Testis (tissue), 3 donors: ENCODE results near the gene PLPP2. TPM values are rescaled to one million over a fixed set of nuclear protein-coding genes. Genes with fewer than 3 reads are reported as not detected.

Experiments used
- DNase-seq: peaks from one replicate; pipeline ENCODE4 v3.0.0-alpha.2; 2019
- H3K27ac ChIP-seq, 2 donors: fragments of 200-600 bp; sonication (generic); one replicate each; pipeline ENCODE4 v1.5.1; 2019
- H3K27me3 ChIP-seq: fragments of 200-600 bp; sonication (generic); one replicate; pipeline ENCODE4 v1.5.1; 2019
- H3K36me3 ChIP-seq: fragments of 200-600 bp; sonication (generic); one replicate; pipeline ENCODE4 v1.5.1; 2017; ENCODE audit warnings: low read depth; ENCODE audit errors: missing control alignments
- H3K4me1 ChIP-seq: fragments of 200-600 bp; sonication (generic); one replicate; pipeline ENCODE4 v1.5.1; 2019
- H3K4me3 ChIP-seq, 2 donors: fragments of 200-600 bp; sonication (generic); one replicate each; pipeline ENCODE4 v1.5.1; 2017 to 2019
- H3K9me3 ChIP-seq: fragments of 200-600 bp; sonication (generic); one replicate; pipeline ENCODE4 v1.5.1; 2017
- CTCF ChIP-seq, 3 experiments: fragments of 450-650 bp in 2 of 3; fragments of 200-600 bp in 1 of 3; sonication (generic) in 1 of 3; IDR thresholded peaks; one replicate each; pipeline ENCODE4 v1.5.1; 2016 to 2019; ENCODE audit warnings: antibody characterized with exemption in 3 of 3, mild to moderate bottlenecking in 2 of 3, moderate library complexity in 1 of 3
- POLR2A ChIP-seq: fragments of 450-650 bp; IDR thresholded peaks from one replicate; pipeline ENCODE4 v1.6.1; 2017; ENCODE audit warnings: antibody characterized with exemption, mild to moderate bottlenecking, moderate library complexity
- WGBS, 2 donors: methylation state at CpG; one replicate each; pipeline ENCODE4 v1.1.5; 2018; 5-methylcytosine and 5-hydroxymethylcytosine counted together
- intact Hi-C: fragments of 100-400 bp; cut with DNase I; formaldehyde crosslinking; loops from one replicate; pipeline ENCODE4 v1.15.1; 2023; ENCODE audit warnings: low total_unique reads
- polyA plus RNA-seq: library from polyadenylated mRNA; stranded (reverse); fragments of 350-450 nt; fragmentation: Illumina TruSeq; extraction: RNeasy Lipid Tissue Mini Kit (QIAGEN cat#74804); gene quantifications from one replicate; pipeline ENCODE4 v1.2.3, GENCODE V29; 2014; ENCODE audit warnings: low read depth, low replicate concordance; ENCODE audit not compliant: insufficient read depth
- total RNA-seq, 2 donors: library from RNA; depleted of rRNA; stranded (reverse); fragments of >200 nt; gene quantifications; one replicate each; pipeline ENCODE4 v1.2.3, GENCODE V29; 2016

PLPP2 gene
- total and polyA plus RNA-seq, 3 donors from 2014 or later = 12.0 to 21.4 (median 18.1) TPM

- H3K27ac ChIP-seq = no peak overlapping the region
- H3K9me3 ChIP-seq = no peaks in the 10 kb centered on the region
- no peaks in the 10 kb centered on the region for H3K27me3 ChIP-seq
- TF ChIP-seq POLR2A (no peak), CTCF (IDR thresholded peaks at IDR 0.05) (no peak)
- no peaks in the 10 kb centered on the region for H3K4me1 ChIP-seq
- no peak overlapping the region for H3K4me3 ChIP-seq
- H3K36me3 ChIP-seq = no peaks in the 10 kb centered on the region
- DNase-seq = no peak
- intact Hi-C loops = no loop called here
- WGBS, 2 donors = 91 to 97% methylated on average over 25 to 47 of the region's 48 CpGs
These were observed 17.4 kb upstream of the PLPP2 start for GRCh38 chr19:308471-309205.

- WGBS, 2 donors = 89 to 95% methylated on average over 16 to 21 of the region's 21 CpGs
- H3K36me3 ChIP-seq = no peaks in the 10 kb centered on the region
- DNase-seq = no peak
- intact Hi-C loops = no loop called here
- TF ChIP-seq POLR2A = no peak
- TF ChIP-seq CTCF (IDR thresholded peaks at IDR 0.05) = no peak
- H3K27ac ChIP-seq = no peak overlapping the region
- no peaks in the 10 kb centered on the region for H3K27me3 ChIP-seq
- H3K9me3 ChIP-seq = no peaks in the 10 kb centered on the region
- H3K4me3 ChIP-seq = no peak overlapping the region
- no peaks in the 10 kb centered on the region for H3K4me1 ChIP-seq
These were observed 16.7 kb upstream of the PLPP2 start for GRCh38 chr19:307793-308420.

GRCh38 chr19:307111-307531 is 15.9 kb upstream of the PLPP2 start:
- DNase-seq = no peak
- Histone ChIP-seq H3K36me3 (no peaks in the 10 kb centered on the region), H3K27me3 (no peaks in the 10 kb centered on the region), H3K4me3 (no peak overlapping the region), H3K9me3 (no peaks in the 10 kb centered on the region), H3K4me1 (no peaks in the 10 kb centered on the region), H3K27ac (no peak overlapping the region)
- WGBS, 2 donors = 95 to 100% methylated on average over 1 to 26 of the region's 26 CpGs
- intact Hi-C loops = no loop called here
- TF ChIP-seq POLR2A (no peak), CTCF (IDR thresholded peaks at IDR 0.05) (no peak)

GRCh38 chr19:306151-306900 is 15.1 kb upstream of the PLPP2 start:
- Histone ChIP-seq H3K4me3 (no peak overlapping the region), H3K27me3 (no peaks in the 10 kb centered on the region), H3K4me1 (no peaks in the 10 kb centered on the region), H3K36me3 (no peaks in the 10 kb centered on the region), H3K9me3 (no peaks in the 10 kb centered on the region), H3K27ac (no peak overlapping the region)
- DNase-seq = no peak
- 90 to 91% methylated on average over 37 to 50 of the region's 50 CpGs for WGBS, 2 donors
- no peak for TF ChIP-seq CTCF (IDR thresholded peaks at IDR 0.05)
- TF ChIP-seq POLR2A = no peak
- intact Hi-C loops = no loop called here
